AG04450 (cell line): ENCODE data around the gene SMPD1. TPM values are rescaled to one million over a fixed set of nuclear protein-coding genes. Genes with fewer than 3 reads are reported as not detected.

Experiments used
- CTCF ChIA-PET: fragments of 300-600, 350-600 bp; formaldehyde crosslinking; extraction: SDS; loops from one replicate; lab custom pipeline; 2022; ENCODE audit warnings: antibody characterized with exemption, inconsistent platforms; lab: Charles Lee
- POLR2A ChIA-PET: fragments of 350-600 bp; formaldehyde crosslinking; extraction: SDS; loops from one replicate; lab custom pipeline; 2021; ENCODE audit warnings: antibody characterized with exemption, inconsistent platforms; lab: Yijun Ruan, JAX
- DNase-seq: peaks from one replicate; pipeline ENCODE4 v3.0.0-alpha.2; 2011; ENCODE audit warnings: low read depth, low spot score
- H3K27ac ChIP-seq: one replicate; pipeline ENCODE4 v1.5.1; 2012; ENCODE audit warnings: low read depth, low read length, control low read depth
- H3K27me3 ChIP-seq: one replicate; pipeline ENCODE4 v1.6.0; 2012; ENCODE audit warnings: low read length; ENCODE audit not compliant: control insufficient read depth, insufficient read depth
- H3K4me3 ChIP-seq: 2 replicates; pipeline ENCODE4 v1.5.1; 2011; ENCODE audit warnings: mild to moderate bottlenecking, low read depth, low read length, control low read depth
- H3K9me3 ChIP-seq: 2 replicates; pipeline ENCODE4 v1.5.1; 2012; ENCODE audit warnings: low read length; ENCODE audit not compliant: control insufficient read depth, insufficient read depth
- CTCF ChIP-seq: IDR thresholded peaks from 2 replicates; pipeline ENCODE4 v1.5.1; 2011; ENCODE audit warnings: low read depth, low read length, control low read depth, inconsistent platforms
- polyA plus RNA-seq: library from polyadenylated mRNA; depleted of rRNA; stranded (reverse); fragments of >200 nt; gene quantifications from 2 replicates; pipeline ENCODE4 v1.2.3, GENCODE V29; 2011

Gene SMPD1
- polyA plus RNA-seq, 1 experiment, result 68.0 TPM

GRCh38 chr11:6405846-6406245, 15.6 kb downstream of the SMPD1 start:
- no peak overlapping the region for H3K4me3 ChIP-seq
- CTCF ChIA-PET, result interaction anchor here (1.3 kb wide), 1 partner anchor 27 kb away, joined by 5 read pairs; no protein-coding TSS in a partner anchor
- TF ChIP-seq CTCF, result no peak
- no peaks in the 10 kb centered on the region for H3K27me3 ChIP-seq
- H3K27ac ChIP-seq, result no peak overlapping the region
- DNase-seq, result no peak
- POLR2A ChIA-PET, result interaction anchor here (1.4 kb wide), 1 partner anchor 13 kb away, joined by 3 read pairs; no protein-coding TSS in a partner anchor
- H3K9me3 ChIP-seq, result no peaks in the 10 kb centered on the region; the same call in 1 of the 2 replicates

- no peak overlapping the region for H3K4me3 ChIP-seq
- POLR2A ChIA-PET, result interaction anchor here (1.4 kb wide), 1 partner anchor 14 kb away, joined by 3 read pairs; no protein-coding TSS in a partner anchor
- DNase-seq, result no peak
- CTCF ChIA-PET, result interaction anchor here (1.3 to 1.5 kb wide), 2 partner anchors 13 to 27 kb away, joined by 3 to 5 read pairs; partner anchors contain the start of gene APBB1
- no peaks in the 10 kb centered on the region; the same call in 1 of the 2 replicates for H3K9me3 ChIP-seq
- no peak overlapping the region for H3K27ac ChIP-seq
- no peaks in the 10 kb centered on the region for H3K27me3 ChIP-seq
- no peak for TF ChIP-seq CTCF
Observed at GRCh38 chr11:6406370-6406769, 16.1 kb downstream of the SMPD1 start.

- Histone ChIP-seq H3K4me3 (no peak overlapping the region), H3K27ac (no peak overlapping the region), H3K27me3 (no peaks in the 10 kb centered on the region), H3K9me3 (no peaks in the 10 kb centered on the region)
- DNase-seq, result no peak
- no peak for TF ChIP-seq CTCF
- CTCF ChIA-PET, result interaction anchor here (0.5 to 2.1 kb wide), 4 partner anchors 32 to 160 kb away, joined by 3 to 6 read pairs (median 4); no protein-coding TSS in a partner anchor
- POLR2A ChIA-PET, result no interaction called here
Observed at GRCh38 chr11:6410695-6411430, 20.6 kb downstream of the SMPD1 start.

GRCh38 chr11:6411594-6412031, 21.3 kb downstream of the SMPD1 start:
- POLR2A ChIA-PET, result no interaction called here

More at GRCh38 chr11:6411594-6412031, 21.3 kb downstream of the SMPD1 start:
- DNase-seq, result no peak
- no peak for TF ChIP-seq CTCF
- no peak overlapping the region for H3K27ac ChIP-seq
- CTCF ChIA-PET, result interaction anchor here (0.7 kb wide), 1 partner anchor 33 kb away, joined by 4 read pairs; no protein-coding TSS in a partner anchor
- H3K4me3 ChIP-seq, result no peak overlapping the region
- H3K27me3 ChIP-seq, result no peaks in the 10 kb centered on the region
- H3K9me3 ChIP-seq, result no peaks in the 10 kb centered on the region
